T-helper 17 cell (primary cell): ENCODE measurements around the gene TMEM184B. TPM values are rescaled to one million over a fixed set of nuclear protein-coding genes. Genes with fewer than 3 reads are reported as not detected.

Experiments used
- ATAC-seq: fragments of 150-1000 bp; cut with Tn5 transposase; 2 replicates; pipeline ENCODE4 v1.10.0; 2021; ENCODE audit warnings: mild to moderate bottlenecking, moderate library complexity
- DNase-seq, 3 donors: peaks; one replicate each; pipeline versions ENCODE4 v3.0.0 to v3.0.0-alpha.2; 2020 to 2021
- H3K9me3 ChIP-seq: one replicate; pipeline ENCODE4 v1.7.0; 2013; ENCODE audit warnings: low read length, mild to moderate bottlenecking; ENCODE audit not compliant: control insufficient read depth, poor library complexity, severe bottlenecking
- H3K27ac Mint-ChIP-seq: one replicate; pipeline ENCODE4 v1.8.0; 2022; ENCODE audit warnings: mild to moderate bottlenecking, moderate library complexity, mixed read lengths
- H3K27me3 Mint-ChIP-seq: one replicate; pipeline ENCODE4 v1.8.0; 2022; ENCODE audit warnings: mixed read lengths
- H3K36me3 Mint-ChIP-seq: one replicate; pipeline ENCODE4 v1.8.0; 2022; ENCODE audit warnings: low read depth, mixed read lengths
- H3K4me1 Mint-ChIP-seq: one replicate; pipeline ENCODE4 v1.8.0; 2022; ENCODE audit warnings: mild to moderate bottlenecking, mixed read lengths
- H3K4me3 Mint-ChIP-seq: one replicate; pipeline ENCODE4 v1.8.0; 2022; ENCODE audit warnings: mild to moderate bottlenecking, moderate library complexity, mixed read lengths
- total RNA-seq, 4 donors: library from RNA in 2 of 4; stranded (reverse) in 2 of 4; gene quantifications; one replicate each; pipeline ENCODE4 v1.2.3 and lab custom pipeline; 2022 to 2026

Gene TMEM184B
- total RNA-seq, 2 donors from 2014 or later: 53.3 TPM

GRCh38 chr22:38174626-38175025 is 98.2 kb downstream of the TMEM184B start:
- peaks cover 6% of the 10 kb centered on the region for H3K36me3 Mint-ChIP-seq
- ATAC-seq (no peak), DNase-seq (no peak)
- no peak overlapping the region for H3K4me3 Mint-ChIP-seq
- no peaks in the 10 kb centered on the region for H3K27me3 Mint-ChIP-seq
- peaks cover 38% of the 10 kb centered on the region for H3K4me1 Mint-ChIP-seq
- H3K27ac Mint-ChIP-seq: peak overlapping the region; percentile 79
- H3K9me3 ChIP-seq: no peaks in the 10 kb centered on the region

DNA sequence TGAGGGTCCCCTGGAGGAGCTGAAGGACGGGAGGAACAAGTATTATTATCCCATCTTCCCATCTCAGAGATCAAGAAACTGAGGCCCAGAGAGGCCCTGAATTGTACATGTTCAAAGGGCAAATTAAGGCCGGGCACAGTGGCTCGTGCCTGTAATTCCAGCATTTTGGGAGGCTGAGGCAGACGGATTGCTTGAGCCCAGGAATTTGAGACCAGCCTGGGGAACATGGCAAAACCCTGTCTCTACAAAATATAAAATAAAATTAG is 99.2 kb downstream of the TMEM184B start:
- H3K4me1 Mint-ChIP-seq: peaks cover 32% of the 10 kb centered on the region
- no peaks in the 10 kb centered on the region for H3K27me3 Mint-ChIP-seq
- no peak for ATAC-seq
- no peak for DNase-seq
- H3K9me3 ChIP-seq: no peaks in the 10 kb centered on the region
- peaks cover 4% of the 10 kb centered on the region for H3K36me3 Mint-ChIP-seq
- peak overlapping the region; percentile 84 for H3K27ac Mint-ChIP-seq
- no peak overlapping the region for H3K4me3 Mint-ChIP-seq

DNA sequence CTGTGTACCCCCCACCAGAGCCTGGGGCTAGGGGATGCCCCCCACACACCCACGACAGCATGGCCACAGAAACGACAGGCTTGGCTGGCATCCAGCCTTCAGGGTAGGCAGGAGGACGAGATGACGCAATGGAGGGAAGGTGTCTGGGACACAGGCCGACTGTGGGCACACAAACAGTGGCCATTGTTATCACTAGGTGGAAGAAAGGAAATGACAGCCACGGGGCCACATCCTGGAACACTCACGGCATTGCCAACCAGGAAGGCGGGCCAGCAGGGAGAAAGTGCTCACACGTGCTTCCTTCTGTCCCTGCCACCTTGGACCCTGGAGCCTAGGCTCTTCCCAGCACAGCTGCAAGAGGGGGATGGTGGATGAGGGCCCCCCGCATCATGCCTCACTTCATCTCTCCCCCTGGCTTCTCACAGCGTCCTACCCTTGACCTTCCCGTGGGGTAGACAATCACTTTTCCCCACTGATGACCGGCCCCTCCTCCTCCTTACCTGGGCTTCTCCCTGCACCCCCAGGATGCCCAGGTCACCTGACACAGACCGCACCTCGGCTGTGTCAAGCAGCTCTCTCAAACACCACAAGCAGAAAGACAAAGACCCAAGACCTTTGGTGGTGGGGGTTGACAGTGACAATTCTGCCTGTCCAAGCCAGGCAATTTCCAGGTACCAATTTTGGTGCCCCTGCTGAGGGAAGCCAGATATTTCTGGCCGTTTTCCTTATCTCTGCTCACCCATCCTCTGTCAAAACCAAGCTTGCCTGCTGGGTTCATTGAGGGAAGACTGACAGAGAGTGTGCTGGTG is 99.8 kb downstream of the TMEM184B start:
- peaks cover 4% of the 10 kb centered on the region for H3K36me3 Mint-ChIP-seq
- no peak overlapping the region for H3K4me3 Mint-ChIP-seq
- peak; percentile 51 for ATAC-seq
- H3K9me3 ChIP-seq: no peaks in the 10 kb centered on the region
- no peaks in the 10 kb centered on the region for H3K27me3 Mint-ChIP-seq
- peak overlapping the region; percentile 84 for H3K27ac Mint-ChIP-seq
- DNase-seq: no peak
- peaks cover 31% of the 10 kb centered on the region for H3K4me1 Mint-ChIP-seq

DNA sequence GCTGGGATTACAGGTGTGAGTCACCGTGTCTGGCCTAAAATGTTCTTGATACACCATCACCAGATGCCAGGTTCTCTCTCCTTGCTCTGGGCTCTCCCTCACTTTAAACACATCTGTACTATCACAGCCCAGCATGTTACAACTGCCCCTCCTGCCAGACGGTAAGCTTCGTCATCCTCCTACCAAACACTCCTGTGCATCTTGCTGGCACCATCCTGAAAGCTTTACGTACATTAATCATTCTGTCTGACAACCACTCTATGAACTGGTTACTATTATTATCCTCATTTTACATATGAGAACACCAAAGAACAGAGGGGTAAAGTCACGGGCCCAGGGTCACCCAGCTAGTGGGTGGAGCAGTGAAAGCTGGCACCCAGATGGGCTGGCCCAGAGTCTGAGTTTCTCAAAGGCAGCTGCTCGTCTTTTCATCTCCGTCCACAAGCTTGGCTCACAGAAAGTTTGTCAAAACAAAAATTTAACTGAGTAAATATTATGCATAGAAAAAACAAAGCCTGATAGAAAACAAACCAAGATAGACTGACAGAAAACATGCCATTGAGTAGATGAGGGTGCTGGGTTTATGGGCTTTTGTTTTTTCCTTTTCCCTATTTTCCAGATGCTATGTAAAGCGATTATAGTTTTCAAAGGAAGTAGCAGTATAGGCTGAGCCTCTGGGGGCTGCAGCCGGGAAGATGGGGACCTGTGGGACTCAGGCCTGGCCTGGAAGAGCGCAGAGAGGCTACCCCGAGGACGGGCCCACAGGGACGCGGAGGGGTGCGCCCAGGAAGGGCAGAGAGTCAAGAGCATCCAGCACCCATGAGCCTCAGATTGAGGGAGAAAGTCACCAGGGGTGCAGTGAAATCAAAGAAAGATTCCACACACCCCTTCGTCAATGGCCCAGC is 100.6 kb downstream of the TMEM184B start:
- H3K4me1 Mint-ChIP-seq: peaks cover 28% of the 10 kb centered on the region

GRCh38 chr22:38170469-38170868 is 102.3 kb downstream of the TMEM184B start:
- H3K27me3 Mint-ChIP-seq: no peaks in the 10 kb centered on the region
- peaks cover 7% of the 10 kb centered on the region for H3K36me3 Mint-ChIP-seq
- no peak overlapping the region for H3K4me3 Mint-ChIP-seq
- no peak for ATAC-seq
- peaks cover 18% of the 10 kb centered on the region for H3K4me1 Mint-ChIP-seq
- no peak for DNase-seq
- no peaks in the 10 kb centered on the region for H3K9me3 ChIP-seq
- peak overlapping the region; percentile 19 for H3K27ac Mint-ChIP-seq

More for the DNA sequence above, 100.6 kb downstream of the TMEM184B start:
- no peak overlapping the region for H3K4me3 Mint-ChIP-seq
- DNase-seq (no peak), ATAC-seq (no peak)
- H3K36me3 Mint-ChIP-seq: peaks cover 7% of the 10 kb centered on the region
- H3K27me3 Mint-ChIP-seq: no peaks in the 10 kb centered on the region
- H3K9me3 ChIP-seq: no peaks in the 10 kb centered on the region
- peak overlapping the region; percentile 84 for H3K27ac Mint-ChIP-seq

Other genes starting within 250 kb of the TMEM184B start
- 10 to 100 TPM; 24.5 to 25.4 TPM for gene PICK1, start 215.6 kb downstream of the TMEM184B start, total RNA-seq
- not detected for gene SLC16A8, start 188.8 kb downstream of the TMEM184B start, total RNA-seq
- 1 to 10 TPM in 1 of 2 donors, under 1 TPM in 1; 0.86 to 1.3 TPM for gene BAIAP2L2, start 162.3 kb downstream of the TMEM184B start, total RNA-seq
- 10 to 100 TPM; 72.2 to 91.4 TPM for gene PLA2G6, start 91.2 kb downstream of the TMEM184B start, total RNA-seq
- gene MAFF, start 71.0 kb downstream of the TMEM184B start, total RNA-seq: 10 to 100 TPM; 44.4 to 80.2 TPM
- gene CSNK1E, start 44.4 kb upstream of the TMEM184B start, total RNA-seq: 100 to 1,000 TPM; 157 to 174 TPM
- gene KCNJ4, start 182.2 kb upstream of the TMEM184B start, total RNA-seq: not detected
- not detected for gene KDELR3, start 195.1 kb upstream of the TMEM184B start, total RNA-seq
- 100 to 1,000 TPM; 526 to 546 TPM for gene DDX17, start 233.3 kb upstream of the TMEM184B start, total RNA-seq